CD4-positive, alpha-beta T cell treated with Interleukin-1 beta for 1 hour (primary cell): Measurements from ENCODE around the gene GPBAR1.

ENCODE experiments used
- DNase-seq, 2 donors: peaks; one replicate each; pipeline ENCODE4 v3.0.0-alpha.2; 2020 to 2022

The GPBAR1 gene

GRCh38 chr2:218260742-218261422, at the start of gene GPBAR1:
Gene GPBAR1 (plus strand): TSS chr2:218261015. CDS start chr2:218262725, 1,710 bp downstream.
- no peak for DNase-seq

GRCh38 chr2:218214116-218214515, 46.7 kb upstream of the GPBAR1 start:
- no peak for DNase-seq

GRCh38 chr2:218216336-218216673, 44.5 kb upstream of the GPBAR1 start:
- DNase-seq = no peak

GRCh38 chr2:218216674-218217359, 44.0 kb upstream of the GPBAR1 start, which contains the start of gene ARPC2:
Gene ARPC2 (plus strand): TSS chr2:218217189. CDS start chr2:218217471, 282 bp downstream.
- DNase-seq = peak; percentile 94 to 95

GRCh38 chr2:218217360-218218267, 43.2 kb upstream of the GPBAR1 start:
- DNase-seq = peak; percentile 67 to 77

GRCh38 chr2:218218268-218219185, 42.3 kb upstream of the GPBAR1 start:
- DNase-seq = peak; percentile 24 to 49

GRCh38 chr2:218219934-218220333, 40.9 kb upstream of the GPBAR1 start:
- peak in 1 of 2 donors; percentile 26 for DNase-seq

GRCh38 chr2:218221000-218221399, 39.8 kb upstream of the GPBAR1 start:
- DNase-seq = no peak

GRCh38 chr2:218223046-218223445, 37.8 kb upstream of the GPBAR1 start:
- peak in 1 of 2 donors; percentile 21 for DNase-seq

GRCh38 chr2:218224186-218224585, 36.6 kb upstream of the GPBAR1 start:
- DNase-seq = no peak

GRCh38 chr2:218226903-218227302, 33.9 kb upstream of the GPBAR1 start:
- no peak for DNase-seq

GRCh38 chr2:218228366-218229090, 32.3 kb upstream of the GPBAR1 start:
- DNase-seq = no peak

- peak; percentile 35 to 66 for DNase-seq
These were observed 31.6 kb upstream of the GPBAR1 start for GRCh38 chr2:218229239-218229638.

- no peak for DNase-seq
These were observed 31.0 kb upstream of the GPBAR1 start for GRCh38 chr2:218229851-218230250.

GRCh38 chr2:218230882-218231281, 29.9 kb upstream of the GPBAR1 start:
- DNase-seq = peak; percentile 28 to 55

GRCh38 chr2:218233543-218233942, 27.3 kb upstream of the GPBAR1 start:
- DNase-seq = no peak

GRCh38 chr2:218234521-218234920, 26.3 kb upstream of the GPBAR1 start:
- DNase-seq = no peak

GRCh38 chr2:218235017-218235416, 25.8 kb upstream of the GPBAR1 start:
- no peak for DNase-seq

- DNase-seq = no peak
These were observed 24.0 kb upstream of the GPBAR1 start for GRCh38 chr2:218236829-218237228.

GRCh38 chr2:218238887-218239286, 21.9 kb upstream of the GPBAR1 start:
- no peak for DNase-seq

- DNase-seq = no peak
These were observed 16.6 kb upstream of the GPBAR1 start for GRCh38 chr2:218244204-218244603.

- DNase-seq = no peak
These were observed 16.1 kb upstream of the GPBAR1 start for GRCh38 chr2:218244665-218245064.
